Measurements from ENCODE around the gene KLF9.

Gene KLF9

GRCh38 chr9:70411121-70411929, 3.1 kb downstream of the KLF9 start:
- peak overlapping the region; percentile 70 for H3K4me3 ChIP-seq (ENCODE audit: low read depth, low read length)
- TF ChIP-seq CTCF (conservative IDR thresholded peaks at IDR 0.05; ENCODE audit: low read depth, low read length) = no peak
- peak; percentile 81 for DNase-seq (ENCODE audit: low read depth)

- H3K4me3 ChIP-seq (ENCODE audit: low read depth, low read length) = peak overlapping the region; percentile 70
- DNase-seq (ENCODE audit: low read depth) = peak; percentile 64
- no peak for TF ChIP-seq CTCF (conservative IDR thresholded peaks at IDR 0.05; ENCODE audit: low read depth, low read length)
These were observed 4.1 kb downstream of the KLF9 start for GRCh38 chr9:70410368-70410767.

GRCh38 chr9:70409800-70410199, 4.7 kb downstream of the KLF9 start:
- TF ChIP-seq CTCF (conservative IDR thresholded peaks at IDR 0.05; ENCODE audit: low read depth, low read length) = no peak
- no peak for DNase-seq (ENCODE audit: low read depth)
- H3K4me3 ChIP-seq (ENCODE audit: low read depth, low read length) = peak overlapping the region; percentile 70

- peak overlapping the region; percentile 70 for H3K4me3 ChIP-seq (ENCODE audit: low read depth, low read length)
- DNase-seq (ENCODE audit: low read depth) = no peak
- no peak for TF ChIP-seq CTCF (conservative IDR thresholded peaks at IDR 0.05; ENCODE audit: low read depth, low read length)
These were observed 5.2 kb downstream of the KLF9 start for GRCh38 chr9:70409280-70409679.

GRCh38 chr9:70408393-70409040, 5.9 kb downstream of the KLF9 start:
- TF ChIP-seq CTCF (conservative IDR thresholded peaks at IDR 0.05; ENCODE audit: low read depth, low read length) = no peak
- DNase-seq (ENCODE audit: low read depth) = no peak
- H3K4me3 ChIP-seq (ENCODE audit: low read depth, low read length) = peak overlapping the region; percentile 20

- DNase-seq (ENCODE audit: low read depth) = peak; percentile 80
- H3K4me3 ChIP-seq (ENCODE audit: low read depth, low read length) = peak overlapping the region; percentile 0
- no peak for TF ChIP-seq CTCF (conservative IDR thresholded peaks at IDR 0.05; ENCODE audit: low read depth, low read length)
These were observed 7.4 kb downstream of the KLF9 start for GRCh38 chr9:70407081-70407503.
